Astrocyte (in vitro differentiated cells and primary cell): ENCODE data around the gene DNAJC11. TPM values are rescaled to one million over a fixed set of nuclear protein-coding genes. Genes with fewer than 3 reads are reported as not detected.

Experiments used
- DNase-seq: peaks from one replicate; pipeline ENCODE4 v3.0.0-alpha.2; 2010; ENCODE audit warnings: low read depth
- FAIRE-seq: peaks from 2 replicates; lab custom pipeline; 2011; peaks lifted over from hg19 to GRCh38; lab: Jason Lieb, UNC
- H2AFZ ChIP-seq: 2 replicates; pipeline ENCODE4 v1.6.0; 2012; ENCODE audit warnings: low read depth, low read length, inconsistent platforms
- H3K27ac ChIP-seq: 2 replicates; pipeline ENCODE4 v1.5.1; 2011; ENCODE audit warnings: low read depth, low read length, inconsistent platforms
- H3K27me3 ChIP-seq: 2 replicates; pipeline ENCODE4 v1.6.0; 2011; ENCODE audit warnings: low read length, inconsistent platforms; ENCODE audit not compliant: insufficient read depth
- H3K36me3 ChIP-seq: 2 replicates; pipeline ENCODE4 v1.5.1; 2011; ENCODE audit warnings: low read length, inconsistent platforms; ENCODE audit not compliant: insufficient read depth
- H3K4me1 ChIP-seq: 2 replicates; pipeline ENCODE4 v1.5.1; 2011; ENCODE audit warnings: low read length, inconsistent platforms; ENCODE audit not compliant: insufficient read depth
- H3K4me2 ChIP-seq: 2 replicates; pipeline ENCODE4 v1.6.0; 2012; ENCODE audit warnings: low read length, inconsistent platforms
- H3K4me3 ChIP-seq: 2 replicates; pipeline ENCODE4 v1.5.1; 2011; ENCODE audit warnings: low read depth, mild to moderate bottlenecking, low read length, inconsistent platforms; ENCODE audit not compliant: insufficient read depth
- H3K79me2 ChIP-seq: 2 replicates; pipeline ENCODE4 v1.6.0; 2012; ENCODE audit warnings: mild to moderate bottlenecking, low read length, inconsistent platforms; ENCODE audit not compliant: insufficient read depth
- H3K9ac ChIP-seq: 2 replicates; pipeline ENCODE4 v1.6.0; 2012; ENCODE audit warnings: mild to moderate bottlenecking, low read length, inconsistent platforms
- H3K9me3 ChIP-seq: 2 replicates; pipeline ENCODE4 v1.5.1; 2012; ENCODE audit warnings: low read depth, mild to moderate bottlenecking, low read length, inconsistent platforms; ENCODE audit not compliant: insufficient read depth
- H4K20me1 ChIP-seq: 2 replicates; pipeline ENCODE4 v1.6.0; 2012; ENCODE audit warnings: low read length, inconsistent platforms; ENCODE audit not compliant: insufficient read depth
- H3K27ac Mint-ChIP-seq: one replicate; pipeline ENCODE4 v1.8.0; 2021; ENCODE audit warnings: mild to moderate bottlenecking, mixed read lengths; ENCODE audit not compliant: unreplicated experiment
- H3K27me3 Mint-ChIP-seq: one replicate; pipeline ENCODE4 v1.8.0; 2021; ENCODE audit warnings: low read depth, mixed read lengths; ENCODE audit not compliant: unreplicated experiment
- H3K36me3 Mint-ChIP-seq: one replicate; pipeline ENCODE4 v1.8.0; 2021; ENCODE audit warnings: low read depth, mixed read lengths; ENCODE audit not compliant: unreplicated experiment
- H3K4me1 Mint-ChIP-seq: one replicate; pipeline ENCODE4 v1.8.0; 2021; ENCODE audit warnings: low read depth, mixed read lengths; ENCODE audit not compliant: unreplicated experiment
- H3K4me3 Mint-ChIP-seq: one replicate; pipeline ENCODE4 v1.8.0; 2021; ENCODE audit warnings: mild to moderate bottlenecking, moderate library complexity, mixed read lengths; ENCODE audit not compliant: unreplicated experiment
- H3K9me3 Mint-ChIP-seq: one replicate; pipeline ENCODE4 v1.8.0; 2021; ENCODE audit warnings: mild to moderate bottlenecking, mixed read lengths; ENCODE audit not compliant: unreplicated experiment
- CTCF ChIP-seq: IDR thresholded peaks from 2 replicates; pipeline ENCODE4 v1.5.1; 2011; ENCODE audit warnings: low read depth, mild to moderate bottlenecking, inconsistent platforms, low read length, moderate library complexity; ENCODE audit not compliant: insufficient read depth
- EZH2 ChIP-seq: IDR thresholded peaks from 2 replicates; pipeline ENCODE4 v1.6.1; 2012; ENCODE audit warnings: mild to moderate bottlenecking, low read length, inconsistent platforms; ENCODE audit not compliant: insufficient read depth
- total RNA-seq: library from RNA; stranded (reverse); gene quantifications from 2 replicates; pipeline ENCODE4 v1.2.1, GENCODE V29; 2021

DNAJC11 gene
- total RNA-seq, 1 donor from 2014 or later = 63.9 TPM

DNA sequence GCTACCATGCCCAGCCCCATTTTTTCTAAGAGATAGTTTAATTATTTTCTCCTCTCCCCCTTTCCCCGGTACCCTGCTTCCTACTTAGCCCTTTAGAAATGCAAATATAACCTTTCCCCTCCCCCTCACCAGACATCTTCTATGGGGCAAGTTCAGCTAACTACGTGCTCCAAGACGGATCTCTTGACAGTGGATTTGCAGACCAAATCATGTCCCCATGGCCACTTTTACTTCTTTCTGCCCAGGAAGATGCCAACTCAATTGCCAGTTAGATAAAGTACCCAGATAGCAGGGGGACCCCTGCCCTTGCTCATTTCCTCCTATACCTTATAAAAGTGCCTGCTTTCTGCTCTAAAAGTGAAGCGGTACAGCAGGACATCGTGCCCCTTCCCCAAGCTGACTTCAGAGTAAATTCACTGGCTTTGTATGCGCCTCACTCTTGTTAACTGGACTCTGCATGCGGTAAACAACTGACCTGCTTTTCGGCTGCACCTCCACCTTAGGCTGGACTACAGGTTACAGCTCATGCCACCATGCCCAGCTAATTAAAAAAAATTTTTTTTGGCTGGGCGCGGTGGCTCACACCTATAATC, 7.4 kb downstream of the DNAJC11 start:
- H3K9me3 ChIP-seq = no peaks in the 10 kb centered on the region
- H3K4me3 ChIP-seq = no peak overlapping the region
- H3K9ac ChIP-seq = no peak overlapping the region
- peaks cover 64% of the 10 kb centered on the region for H3K79me2 ChIP-seq
- H3K4me1 ChIP-seq = peaks cover 5% of the 10 kb centered on the region
- Mint-ChIP-seq H3K27me3 (no peaks in the 10 kb centered on the region), H3K9me3 (no peaks in the 10 kb centered on the region), H3K36me3 (peaks cover 3% of the 10 kb centered on the region), H3K27ac (no peak overlapping the region), H3K4me1 (peaks cover 18% of the 10 kb centered on the region), H3K4me3 (no peak overlapping the region)
- no peak for DNase-seq
- peaks cover 48% of the 10 kb centered on the region for H4K20me1 ChIP-seq
- no peaks in the 10 kb centered on the region for H3K27me3 ChIP-seq
- FAIRE-seq = no peak
- no peak overlapping the region for H3K4me2 ChIP-seq
- TF ChIP-seq EZH2 = no peak
- H2AFZ ChIP-seq = no peak overlapping the region
- H3K27ac ChIP-seq = no peak overlapping the region
- H3K36me3 ChIP-seq = peaks cover 4% of the 10 kb centered on the region

GRCh38 chr1:6692956-6693355, 8.7 kb downstream of the DNAJC11 start:
- Histone ChIP-seq H3K27me3 (no peaks in the 10 kb centered on the region), H2AFZ (no peak overlapping the region), H3K4me2 (no peak overlapping the region), H4K20me1 (peaks cover 56% of the 10 kb centered on the region), H3K4me3 (no peak overlapping the region), H3K4me1 (peaks cover 17% of the 10 kb centered on the region), H3K36me3 (peaks cover 4% of the 10 kb centered on the region), H3K9ac (no peak overlapping the region), H3K27ac (no peak overlapping the region), H3K79me2 (peaks cover 54% of the 10 kb centered on the region), H3K9me3 (no peaks in the 10 kb centered on the region)
- peaks cover 3% of the 10 kb centered on the region for H3K36me3 Mint-ChIP-seq
- no peak for TF ChIP-seq EZH2
- TF ChIP-seq CTCF = no peak
- DNase-seq (no peak), FAIRE-seq (no peak)
- peaks cover 26% of the 10 kb centered on the region for H3K4me1 Mint-ChIP-seq
- no peaks in the 10 kb centered on the region for H3K9me3 Mint-ChIP-seq
- no peak overlapping the region for H3K27ac Mint-ChIP-seq
- H3K4me3 Mint-ChIP-seq = no peak overlapping the region
- H3K27me3 Mint-ChIP-seq = no peaks in the 10 kb centered on the region

- no peak overlapping the region for H3K9ac ChIP-seq
- no peaks in the 10 kb centered on the region for H3K27me3 ChIP-seq
- peaks cover 51% of the 10 kb centered on the region for H3K79me2 ChIP-seq
- H4K20me1 ChIP-seq = peaks cover 58% of the 10 kb centered on the region
- no peak overlapping the region for H3K4me2 ChIP-seq
- no peak overlapping the region for H3K27ac Mint-ChIP-seq
- DNase-seq (peak; percentile 18), FAIRE-seq (no peak)
- H3K4me3 ChIP-seq = no peak overlapping the region
- no peak overlapping the region for H3K4me3 Mint-ChIP-seq
- H3K4me1 Mint-ChIP-seq = peaks cover 31% of the 10 kb centered on the region
- no peaks in the 10 kb centered on the region for H3K9me3 Mint-ChIP-seq
- H3K27ac ChIP-seq = no peak overlapping the region
- H2AFZ ChIP-seq = no peak overlapping the region
- H3K27me3 Mint-ChIP-seq = no peaks in the 10 kb centered on the region
- peaks cover 4% of the 10 kb centered on the region for H3K36me3 ChIP-seq
- no peaks in the 10 kb centered on the region for H3K9me3 ChIP-seq
- TF ChIP-seq EZH2 (no peak), CTCF (no peak)
- peaks cover 22% of the 10 kb centered on the region for H3K4me1 ChIP-seq
- peaks cover 3% of the 10 kb centered on the region for H3K36me3 Mint-ChIP-seq
Measured at GRCh38 chr1:6691507-6691906, 10.1 kb downstream of the DNAJC11 start.
